Fibroblast of skin of abdomen (primary cell): ENCODE measurements around the gene PANX1.

Source experiments
- DNase-seq: peaks from one replicate; pipeline ENCODE4 v3.0.0-alpha.2; 2013

Gene PANX1

DNA sequence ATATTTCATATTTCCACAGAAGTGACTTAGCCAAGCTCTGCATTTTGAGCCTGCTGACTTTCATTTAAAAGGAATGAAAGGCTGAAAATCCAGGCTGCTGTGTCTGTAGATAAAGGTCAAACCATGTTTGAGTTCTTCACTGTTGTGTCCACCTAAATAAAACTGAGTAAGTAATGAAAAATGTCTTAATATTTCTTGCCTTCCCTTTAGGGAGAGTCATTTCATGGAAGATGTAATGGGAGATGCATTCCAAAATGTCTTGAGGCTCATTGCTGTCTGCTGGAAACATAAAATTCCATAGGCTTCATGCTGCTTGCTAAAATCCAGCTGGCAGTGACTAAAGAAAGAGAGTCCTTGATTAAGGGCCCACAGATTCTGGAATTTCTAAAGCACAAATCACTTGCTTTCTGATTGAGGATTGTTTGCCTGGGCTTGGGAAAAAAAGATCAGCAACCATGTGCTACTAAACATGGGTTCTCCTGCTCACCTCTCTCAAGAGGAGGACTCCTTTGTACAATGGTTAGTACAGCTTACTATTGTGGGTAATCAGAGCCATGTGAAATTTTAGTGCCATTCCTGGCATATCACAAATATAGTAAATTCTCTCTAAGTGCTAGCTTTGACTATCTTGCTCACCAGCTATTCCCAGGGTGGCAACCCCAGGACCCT, 56.9 kb downstream of the PANX1 start:
- DNase-seq, result peak; percentile 94

DNA sequence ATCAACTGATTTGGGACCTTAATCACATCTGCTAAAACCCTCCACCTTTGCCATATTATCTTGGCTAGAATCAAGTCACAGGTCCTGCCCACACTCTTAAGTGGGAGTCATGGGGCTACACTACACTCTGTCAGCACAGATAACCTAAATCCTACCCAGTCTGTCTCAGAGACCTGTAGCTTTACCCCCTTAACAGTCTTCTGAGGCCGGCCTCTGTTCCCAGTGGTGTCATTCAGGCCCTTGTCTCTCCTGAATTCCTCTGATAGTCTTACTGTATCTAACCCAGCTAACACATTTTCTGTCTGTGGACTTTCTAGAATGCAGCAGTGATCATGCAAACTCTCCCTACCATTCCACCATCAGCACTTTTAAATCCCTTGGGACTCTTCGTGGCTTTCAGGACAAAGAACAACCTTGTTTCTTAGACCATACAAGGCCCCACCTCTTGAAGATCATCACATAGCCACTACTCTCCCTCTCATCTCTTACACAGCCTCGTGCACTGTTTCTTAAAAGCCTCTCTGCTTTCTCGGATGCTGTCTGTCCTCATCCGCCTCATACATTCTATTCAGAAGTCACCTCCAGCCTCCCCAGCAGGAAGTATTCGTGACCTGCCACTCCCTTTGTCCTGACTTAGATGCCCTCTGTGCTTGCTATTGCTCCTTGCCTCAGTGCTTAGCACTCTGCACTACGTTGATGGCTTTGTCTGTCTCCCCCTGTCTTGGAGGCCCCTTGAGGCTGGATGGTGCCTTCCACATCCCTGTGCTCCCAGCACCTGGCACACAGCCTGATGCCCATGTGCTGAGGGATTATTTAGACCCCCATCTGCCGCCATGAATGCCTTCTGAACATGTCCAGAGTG, 57.9 kb downstream of the PANX1 start:
- DNase-seq, result no peak

DNA sequence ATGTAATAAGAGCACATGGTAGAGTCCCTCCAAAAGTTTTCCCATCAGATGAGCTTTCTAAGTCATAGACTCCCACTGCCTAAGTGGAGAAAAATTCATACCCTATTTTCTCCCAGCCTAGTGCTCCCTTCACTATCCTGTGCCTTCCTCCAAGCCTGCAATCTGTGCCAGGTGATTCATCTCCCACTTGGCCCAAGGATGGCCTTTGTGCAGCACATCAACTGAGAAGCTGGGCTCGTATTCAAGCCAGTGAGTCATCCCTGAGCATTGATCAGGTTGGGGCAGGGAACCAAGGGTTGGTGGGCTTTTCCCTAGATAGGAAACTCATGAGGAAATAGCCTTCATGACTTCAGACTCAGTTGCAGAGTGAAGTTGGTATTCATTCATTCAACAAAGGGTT, 64.6 kb downstream of the PANX1 start:
- peak; percentile 85 for DNase-seq

DNA sequence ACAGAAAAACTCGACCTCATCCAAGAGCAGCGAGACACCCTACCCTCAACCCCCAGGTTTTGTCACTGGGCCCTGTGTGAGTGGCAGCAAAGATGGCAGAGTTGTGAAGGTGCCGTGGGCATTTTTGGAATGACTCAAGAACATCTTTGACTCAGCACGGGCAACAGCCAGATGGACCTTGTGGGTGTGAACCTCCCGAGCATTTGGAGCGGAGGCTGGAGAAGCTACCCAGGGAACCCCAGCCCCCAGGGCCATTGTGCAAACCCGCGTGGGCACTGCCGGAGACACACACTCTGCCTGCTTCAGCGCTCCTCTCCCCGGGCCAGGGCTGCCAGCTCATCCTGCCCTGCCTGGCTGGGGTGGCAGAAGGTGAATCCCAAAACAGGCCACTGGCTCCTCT, 66.1 kb downstream of the PANX1 start:
- no peak for DNase-seq

DNA sequence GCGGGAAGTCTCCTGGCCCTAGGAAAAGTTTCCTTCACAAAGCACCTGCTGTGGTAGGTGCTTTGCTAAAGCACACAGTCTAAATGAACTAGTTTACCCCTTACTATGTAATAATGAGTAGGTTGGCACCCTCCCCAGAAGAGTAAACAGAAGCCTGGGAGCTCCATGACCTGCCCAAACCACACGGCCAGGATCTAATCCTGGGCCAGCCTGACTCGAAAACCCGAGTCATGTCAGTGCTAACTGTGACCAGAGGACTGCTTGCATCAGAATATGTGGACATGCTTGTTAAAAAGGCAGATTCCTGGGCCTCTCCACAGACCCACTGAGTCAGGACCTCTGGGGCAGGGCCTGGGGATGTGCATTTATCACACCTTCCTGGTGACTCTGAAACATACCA, 67.7 kb downstream of the PANX1 start:
- DNase-seq, result no peak

DNA sequence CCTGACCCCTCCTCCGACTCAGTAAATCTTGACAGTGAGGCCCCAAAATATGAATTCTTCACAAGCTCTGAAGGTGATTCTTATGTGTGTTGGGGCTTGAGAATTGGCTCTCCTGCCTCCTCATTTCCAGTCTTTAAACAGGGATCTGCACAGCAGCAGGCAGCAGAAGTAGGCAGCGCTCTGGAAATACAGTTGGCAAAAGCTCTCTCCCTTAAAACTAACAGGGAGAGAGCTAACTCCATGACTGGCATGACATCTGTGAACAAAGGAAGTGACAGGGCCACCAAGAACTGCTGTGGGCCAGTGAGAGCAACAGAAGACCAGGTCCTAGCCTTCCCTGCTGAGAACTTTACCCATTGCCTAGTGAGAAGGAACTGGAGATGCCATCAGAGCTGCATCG, 70.1 kb downstream of the PANX1 start:
- DNase-seq, result no peak

DNA sequence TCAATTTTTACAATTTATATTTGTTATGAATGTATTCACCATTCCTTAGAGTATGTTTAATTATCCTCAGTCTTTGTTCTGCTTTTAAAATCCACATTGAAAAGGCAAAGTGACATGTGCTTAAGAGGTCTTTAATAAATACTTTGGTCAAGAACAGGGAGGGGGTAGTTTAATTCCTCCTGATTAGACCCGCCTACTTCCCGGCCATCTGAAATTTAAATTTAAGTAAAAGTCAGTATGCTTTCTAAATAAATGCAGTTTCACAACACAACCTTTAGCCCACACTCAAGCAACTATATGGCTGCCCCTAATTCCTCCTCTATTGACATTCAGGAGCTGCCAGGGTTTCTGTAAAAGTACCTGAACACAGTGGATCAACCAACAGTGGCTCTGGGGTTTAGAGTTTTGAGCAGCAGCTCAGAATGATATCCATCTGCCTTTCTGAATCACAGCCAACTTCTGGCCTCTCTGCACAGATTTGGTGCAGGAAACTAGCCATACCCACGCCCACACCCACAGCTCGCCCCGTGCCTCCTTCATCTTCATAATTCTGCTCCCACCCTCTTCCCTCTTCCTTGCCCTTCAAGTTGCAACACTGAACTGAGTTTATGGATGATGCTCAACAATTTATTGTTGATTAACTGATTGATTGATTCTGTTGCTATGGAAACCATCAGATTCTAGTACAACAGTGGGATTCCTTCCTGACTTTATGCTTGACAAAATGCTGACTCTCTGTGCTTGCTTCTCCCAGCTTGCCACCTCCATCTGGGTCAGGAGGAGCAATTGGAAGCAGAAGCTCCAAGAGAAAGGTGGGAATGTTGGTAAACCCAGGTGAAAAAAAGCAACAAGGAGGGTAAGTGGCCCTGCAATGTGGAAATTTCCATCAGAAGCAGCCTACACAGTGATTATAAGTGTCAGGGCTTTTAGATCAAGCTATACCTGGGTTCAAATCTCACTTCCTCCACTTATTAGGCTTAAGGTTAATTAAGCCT, 70.8 kb downstream of the PANX1 start:
- DNase-seq, result no peak

DNA sequence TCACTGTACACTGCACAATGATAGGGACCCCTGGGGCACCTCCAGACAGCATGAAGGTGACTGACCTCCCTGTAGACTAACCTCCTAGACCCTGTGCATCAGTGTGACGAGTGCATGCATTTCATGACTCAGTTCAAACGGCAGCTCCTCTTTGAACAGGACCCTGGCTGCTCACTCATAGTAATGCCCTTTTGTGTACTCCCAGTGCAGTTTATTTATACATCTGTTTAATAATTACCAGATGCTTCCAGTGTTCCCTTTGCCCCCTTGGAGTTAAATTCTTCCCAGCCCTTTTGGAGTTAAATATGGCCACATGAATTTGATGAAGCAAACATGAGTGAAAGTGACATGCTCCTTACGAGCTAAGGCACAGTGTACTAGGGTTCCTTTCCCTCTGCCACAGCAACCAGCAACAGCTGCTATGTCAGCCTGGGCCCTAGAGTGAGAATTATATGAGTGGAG, 72.4 kb downstream of the PANX1 start:
- DNase-seq, result peak; percentile 78

DNA sequence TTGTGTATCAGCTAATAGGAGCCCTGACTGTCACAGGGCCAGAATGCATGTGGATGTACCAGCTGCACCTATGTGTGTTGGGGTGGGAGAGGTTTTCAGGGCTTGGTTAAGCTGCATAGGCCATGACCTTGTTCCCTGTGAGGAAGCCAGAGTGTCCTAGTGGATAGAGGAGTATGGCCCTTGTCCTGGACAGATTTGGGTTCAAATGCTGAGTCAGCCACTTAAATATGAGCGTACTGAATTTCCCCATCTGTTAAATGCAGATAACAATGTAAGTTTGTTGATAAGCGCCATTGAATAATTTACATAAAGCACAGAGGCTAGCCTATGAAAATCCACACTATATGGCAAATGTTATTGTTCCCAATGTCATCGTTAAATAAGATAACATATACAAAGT, 74.4 kb downstream of the PANX1 start:
- no peak for DNase-seq

DNA sequence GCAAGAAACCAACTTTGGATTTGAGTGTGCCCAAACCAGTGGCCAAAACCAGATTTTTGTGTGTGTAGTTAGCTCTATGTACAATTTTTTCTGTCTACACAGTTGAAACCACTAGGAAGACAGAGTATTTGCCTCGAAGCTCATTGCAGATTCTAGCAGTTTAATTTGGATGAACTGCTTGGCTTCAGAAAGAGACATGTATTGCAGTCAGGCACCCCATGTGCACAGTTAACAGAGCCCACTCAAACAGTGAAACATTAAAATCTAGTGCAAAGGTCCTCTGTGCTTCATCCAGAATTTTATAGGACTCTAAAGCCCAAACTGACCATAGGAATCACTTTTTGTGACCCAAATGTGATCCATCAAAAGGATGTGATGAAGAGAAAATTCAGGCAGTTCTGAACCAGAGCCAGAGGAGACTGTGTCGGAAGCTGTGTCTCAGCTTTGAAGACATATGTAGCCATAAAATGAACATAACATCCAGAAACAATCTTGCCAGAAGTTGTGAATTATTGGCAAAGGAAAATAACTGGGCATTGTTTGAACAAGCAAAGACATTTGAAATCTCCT, 82.7 kb downstream of the PANX1 start:
- no peak for DNase-seq

DNA sequence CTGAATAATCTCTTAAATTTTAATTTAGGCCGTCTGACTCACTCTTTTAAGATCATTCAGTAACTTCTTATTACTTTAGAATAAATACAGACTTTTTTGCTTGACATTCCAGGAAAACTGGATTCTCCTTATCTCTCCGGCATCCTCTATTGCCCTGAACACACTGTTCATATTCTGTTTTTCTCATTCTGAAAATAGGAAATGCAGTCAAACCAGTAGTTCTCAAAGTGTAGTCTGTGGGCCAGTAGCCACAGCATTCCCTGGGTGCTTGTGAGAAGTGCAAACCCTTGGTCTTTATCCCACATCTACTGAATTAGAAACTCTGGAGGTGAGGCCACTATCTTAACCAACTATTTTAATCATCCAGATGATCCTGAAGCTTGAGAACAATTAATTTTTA, 84.3 kb downstream of the PANX1 start:
- no peak for DNase-seq

DNA sequence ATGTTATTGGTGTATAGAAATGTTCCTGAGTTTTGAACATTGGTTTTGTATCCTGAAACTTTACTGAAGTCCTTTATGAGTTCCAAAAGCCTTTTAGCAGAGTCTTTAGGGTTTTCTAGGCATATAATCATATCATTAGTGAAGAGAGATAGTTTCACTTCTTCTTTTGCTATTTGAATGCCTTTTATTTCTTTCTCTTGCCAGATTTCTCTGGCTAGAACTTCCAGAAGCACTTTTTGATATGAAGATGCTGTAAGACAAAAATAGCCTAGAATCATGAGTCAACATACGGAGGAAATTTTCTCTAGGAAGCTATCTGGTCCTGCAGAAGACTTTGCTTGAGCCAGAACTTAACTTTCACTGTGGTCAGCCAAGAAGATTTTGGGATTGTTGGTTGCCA, 89.1 kb downstream of the PANX1 start:
- no peak for DNase-seq

DNA sequence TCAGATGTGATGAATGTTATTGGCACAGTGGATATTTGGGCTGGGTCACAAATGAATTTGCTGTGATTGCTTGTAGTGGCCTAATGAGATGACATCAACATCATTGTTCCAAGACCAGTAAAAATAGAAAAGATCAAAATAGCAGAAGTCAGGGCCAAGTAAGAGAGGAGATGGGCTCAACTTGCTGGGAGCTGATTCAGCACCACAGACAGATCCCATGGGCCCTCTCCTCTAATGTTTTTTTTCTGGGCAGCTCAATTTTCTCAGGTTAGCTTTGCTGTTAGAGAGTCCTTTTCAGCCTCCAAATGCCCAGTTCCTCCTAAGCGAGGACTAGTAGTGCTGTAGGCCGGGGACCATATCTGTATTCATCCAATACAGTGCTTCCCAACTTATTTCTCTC, 89.7 kb downstream of the PANX1 start:
- no peak for DNase-seq

DNA sequence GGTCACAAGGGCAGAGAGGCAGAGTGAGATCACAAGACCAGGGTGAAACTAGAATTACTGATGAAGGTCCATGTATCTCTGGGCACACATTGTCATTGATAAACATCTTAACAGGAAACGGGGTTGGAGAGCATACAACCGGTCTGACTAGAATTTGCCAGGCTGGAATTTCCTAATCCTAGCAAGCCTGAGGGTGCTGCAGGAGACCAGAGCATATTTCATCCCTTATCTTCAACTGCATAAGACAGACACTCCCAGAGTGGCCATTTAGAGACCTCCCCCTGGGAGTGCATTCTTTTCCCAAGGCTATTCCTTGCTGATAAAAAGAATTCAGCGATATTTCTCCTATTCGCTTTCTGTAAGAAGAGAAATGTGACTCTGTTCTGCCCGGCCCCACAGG, 91.1 kb downstream of the PANX1 start:
- DNase-seq, result no peak

DNA sequence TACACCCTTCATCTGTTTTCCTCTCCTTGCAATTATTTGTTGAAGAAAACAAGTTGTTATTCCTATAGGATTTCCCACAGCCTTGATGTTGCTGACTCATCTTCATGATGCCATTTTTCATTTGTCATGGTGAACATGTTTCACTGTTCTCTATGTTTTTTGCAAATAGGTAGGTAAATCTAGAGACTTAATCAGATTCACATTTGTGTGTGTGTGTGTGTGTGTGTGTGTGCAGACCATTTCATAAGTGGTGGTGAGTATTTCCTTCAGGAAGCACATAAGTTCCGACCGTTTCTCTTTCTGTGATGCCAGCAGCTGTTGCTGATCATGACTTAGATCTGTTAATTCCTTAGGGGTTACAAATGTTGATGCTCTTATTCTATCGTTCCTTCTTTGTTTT, 95.4 kb downstream of the PANX1 start:
- no peak for DNase-seq
